LNCaP clone FGC (cell line): ENCODE data around the gene MRPS27.
A peak's percentile ranks its signal among the peaks of the same experiment; 100 is the strongest.

Experiments used
- DNase-seq: peaks from one replicate; pipeline ENCODE4 v3.0.0-alpha.2; 2011; ENCODE audit warnings: low read depth
- H3K4me3 ChIP-seq: 2 replicates; pipeline ENCODE4 v1.5.1; 2011; ENCODE audit warnings: mild to moderate bottlenecking, low read depth, low read length, control low read depth
- CTCF ChIP-seq: IDR thresholded peaks from 2 replicates; pipeline ENCODE4 v1.5.1; 2012; ENCODE audit warnings: mild to moderate bottlenecking; ENCODE audit not compliant: control insufficient read depth, insufficient read depth; ENCODE audit errors: extremely low read depth

MRPS27 gene

GRCh38 chr5:72291601-72292000 lies 28.4 kb downstream of the MRPS27 start:
- no peak for TF ChIP-seq CTCF
- DNase-seq: no peak
- no peak overlapping the region for H3K4me3 ChIP-seq

GRCh38 chr5:72290356-72291133 lies 29.5 kb downstream of the MRPS27 start:
- no peak for DNase-seq
- TF ChIP-seq CTCF: no peak
- H3K4me3 ChIP-seq: no peak overlapping the region

- TF ChIP-seq CTCF: no peak
Observed at GRCh38 chr5:72288924-72289323, 31.1 kb downstream of the MRPS27 start.

GRCh38 chr5:72286798-72287197 lies 33.2 kb downstream of the MRPS27 start:
- no peak overlapping the region for H3K4me3 ChIP-seq
- DNase-seq: no peak
- no peak for TF ChIP-seq CTCF

More at GRCh38 chr5:72288924-72289323, 31.1 kb downstream of the MRPS27 start:
- H3K4me3 ChIP-seq: no peak overlapping the region
- DNase-seq: no peak

GRCh38 chr5:72285424-72285821 lies 34.6 kb downstream of the MRPS27 start:
- no peak for DNase-seq
- H3K4me3 ChIP-seq: no peak overlapping the region
- no peak for TF ChIP-seq CTCF

- TF ChIP-seq CTCF: no peak
- DNase-seq: no peak
- no peak overlapping the region for H3K4me3 ChIP-seq
Observed at GRCh38 chr5:72284559-72285423, 35.2 kb downstream of the MRPS27 start.

- H3K4me3 ChIP-seq: no peak overlapping the region
- peak; percentile 74 for DNase-seq
- no peak for TF ChIP-seq CTCF
Observed at GRCh38 chr5:72283358-72283757, 36.7 kb downstream of the MRPS27 start.
